Activated CD8-positive, alpha-beta T cell treated with anti-CD3 and anti-CD28 coated beads for 36 hours (primary cell): ENCODE data around the gene NT5C1B. TPM values are rescaled to one million over a fixed set of nuclear protein-coding genes. Genes with fewer than 3 reads are reported as not detected.
A peak's percentile ranks its signal among the peaks of the same experiment; 100 is the strongest.

Experiments used
- ATAC-seq: fragments of 200-7000 bp; cut with Tn5 transposase; one replicate; pipeline ENCODE4 v1.10.0; 2021; ENCODE audit warnings: mild to moderate bottlenecking, moderate library complexity
- CTCF ChIA-PET: fragments of 350-600 bp; sonication (Branson Sonifier 250); formaldehyde crosslinking; loops from one replicate; lab custom pipeline; 2021; ENCODE audit warnings: antibody characterized with exemption; lab: Charles Lee
- POLR2A ChIA-PET: fragments of 350-600 bp; sonication (Branson Sonifier 250); formaldehyde crosslinking; loops from one replicate; lab custom pipeline; 2021; ENCODE audit warnings: antibody characterized with exemption; lab: Charles Lee
- DNase-seq: peaks from one replicate; pipeline ENCODE4 v3.0.0-alpha.2; 2020
- H3K27ac Mint-ChIP-seq: one replicate; pipeline ENCODE4 v1.8.0; 2021; ENCODE audit warnings: mild to moderate bottlenecking, mixed read lengths
- H3K27me3 Mint-ChIP-seq: one replicate; pipeline ENCODE4 v1.8.0; 2021; ENCODE audit warnings: mixed read lengths
- H3K36me3 Mint-ChIP-seq: one replicate; pipeline ENCODE4 v1.8.0; 2021; ENCODE audit warnings: low read depth, mixed read lengths
- H3K4me1 Mint-ChIP-seq: one replicate; pipeline ENCODE4 v1.8.0; 2021; ENCODE audit warnings: low read depth, mixed read lengths
- H3K4me3 Mint-ChIP-seq: one replicate; pipeline ENCODE4 v1.8.0; 2021; ENCODE audit warnings: mild to moderate bottlenecking, moderate library complexity, mixed read lengths
- H3K9me3 Mint-ChIP-seq: one replicate; pipeline ENCODE4 v1.8.0; 2021; ENCODE audit warnings: mixed read lengths
- CTCF ChIP-seq: fragments of 200-600 bp; IDR thresholded peaks from one replicate; pipeline ENCODE4 v1.8.0; 2022; ENCODE audit warnings: antibody characterized with exemption, mild to moderate bottlenecking
- intact Hi-C: fragments of 100-400 bp; cut with micrococcal nuclease; formaldehyde crosslinking; loops from one replicate; pipeline ENCODE4 v1.10.0; 2022
- total RNA-seq, 2 experiments: library from RNA; stranded (reverse); gene quantifications; one replicate each; pipeline ENCODE4 v1.2.3, GENCODE V29; 2021

The NT5C1B gene
- total RNA-seq, 2 experiments from 2014 or later: not detected

- no peak for TF ChIP-seq CTCF
- ChIA-PET POLR2A (interaction anchor here (0.6 to 1.8 kb wide), 3 partner anchors 11 to 1342 kb away, joined by 4 to 6 read pairs (median 5); partner anchors contain the start of gene TTC32), CTCF (interaction anchor here (1.0 to 1.4 kb wide), 2 partner anchors 13 to 40 kb away, joined by 3 read pairs; no protein-coding TSS in a partner anchor)
- intact Hi-C loops: loop anchor here (10.0 kb wide), 1 partner anchor 795 kb away; the partner anchor contains the start of gene OSR1
- DNase-seq (no peak), ATAC-seq (no peak)
- Mint-ChIP-seq H3K9me3 (peaks cover 3% of the 10 kb centered on the region), H3K27me3 (no peaks in the 10 kb centered on the region), H3K4me3 (peak overlapping the region; percentile 93), H3K27ac (peak overlapping the region; percentile 95), H3K4me1 (peaks cover 43% of the 10 kb centered on the region), H3K36me3 (peaks cover 44% of the 10 kb centered on the region)
These were observed 29.8 kb downstream of the NT5C1B start for GRCh38 chr2:18559531-18560030.

- DNase-seq: no peak
- intact Hi-C loops: loop anchor here (10.0 kb wide), 1 partner anchor 796 kb away; the partner anchor contains the start of gene OSR1
- Mint-ChIP-seq H3K27me3 (no peaks in the 10 kb centered on the region), H3K9me3 (no peaks in the 10 kb centered on the region), H3K4me1 (peaks cover 47% of the 10 kb centered on the region), H3K36me3 (peaks cover 40% of the 10 kb centered on the region), H3K4me3 (peak overlapping the region; percentile 93), H3K27ac (peak overlapping the region; percentile 95)
- POLR2A ChIA-PET: interaction anchor here (1.3 to 1.8 kb wide), 2 partner anchors 9 to 12 kb away, joined by 4 to 6 read pairs; no protein-coding TSS in a partner anchor
- no peak for TF ChIP-seq CTCF
- CTCF ChIA-PET: interaction anchor here (0.6 to 0.9 kb wide), 2 partner anchors 10 to 173 kb away, joined by 3 read pairs; no protein-coding TSS in a partner anchor
- ATAC-seq: no peak
These were observed 30.9 kb downstream of the NT5C1B start for GRCh38 chr2:18558458-18558857.

- H3K36me3 Mint-ChIP-seq: peaks cover 48% of the 10 kb centered on the region
- H3K27me3 Mint-ChIP-seq: no peaks in the 10 kb centered on the region
- ChIA-PET CTCF (no interaction called here), POLR2A (no interaction called here)
- no peaks in the 10 kb centered on the region for H3K9me3 Mint-ChIP-seq
- no peak overlapping the region for H3K27ac Mint-ChIP-seq
- no peak for TF ChIP-seq CTCF
- intact Hi-C loops: loop anchor here (10.0 kb wide), 1 partner anchor 798 kb away; the partner anchor contains the start of gene OSR1
- peaks cover 60% of the 10 kb centered on the region for H3K4me1 Mint-ChIP-seq
- H3K4me3 Mint-ChIP-seq: no peak overlapping the region
- ATAC-seq (no peak), DNase-seq (no peak)
These were observed 32.2 kb downstream of the NT5C1B start for GRCh38 chr2:18557121-18557520.

GRCh38 chr2:18552351-18553077 lies 36.9 kb downstream of the NT5C1B start:
- Mint-ChIP-seq H3K27ac (peak overlapping the region; percentile 77), H3K36me3 (peaks cover 41% of the 10 kb centered on the region), H3K4me1 (peaks cover 68% of the 10 kb centered on the region), H3K4me3 (no peak overlapping the region), H3K9me3 (no peaks in the 10 kb centered on the region), H3K27me3 (no peaks in the 10 kb centered on the region)
- peak; percentile 71 for ATAC-seq
- ChIA-PET CTCF (interaction anchor here (0.9 kb wide), 1 partner anchor 15 kb away, joined by 3 read pairs; no protein-coding TSS in a partner anchor), POLR2A (interaction anchor here (0.6 kb wide), 1 partner anchor 242 kb away, joined by 5 read pairs; no protein-coding TSS in a partner anchor)
- DNase-seq: peak; percentile 12
- intact Hi-C loops: loop anchor here (10.0 kb wide), 1 partner anchor 802 kb away; the partner anchor contains the start of gene OSR1
- TF ChIP-seq CTCF: no peak
